ENCODE measurements around the gene CEP162.
"Not testable (repeated sequence)": the region's sequence is repeated elsewhere in the genome, so short reads cannot be mapped to it uniquely, and the experiment has no call there.

CEP162 gene

DNA sequence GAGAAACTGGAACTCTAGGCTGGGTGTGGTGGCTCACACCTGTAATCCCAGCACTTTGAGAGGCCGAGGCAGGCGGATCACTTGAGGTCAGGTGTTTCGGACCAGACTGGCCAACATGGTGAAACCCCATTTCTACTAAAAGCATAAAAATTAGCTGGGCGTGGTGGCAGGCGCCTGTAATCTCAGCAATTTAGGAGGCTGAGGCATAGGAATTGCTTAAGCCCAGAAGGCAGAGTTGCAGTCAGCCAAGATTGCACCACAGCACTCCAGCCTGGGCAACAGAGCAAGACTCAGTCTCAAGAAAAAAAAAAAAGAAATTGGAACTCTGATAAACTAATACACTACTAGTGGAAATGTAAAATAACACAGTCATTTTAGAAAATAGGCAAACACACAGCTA, 3.8 kb downstream of the CEP162 start:
- not testable (repeated sequence) for DNase-seq

DNA sequence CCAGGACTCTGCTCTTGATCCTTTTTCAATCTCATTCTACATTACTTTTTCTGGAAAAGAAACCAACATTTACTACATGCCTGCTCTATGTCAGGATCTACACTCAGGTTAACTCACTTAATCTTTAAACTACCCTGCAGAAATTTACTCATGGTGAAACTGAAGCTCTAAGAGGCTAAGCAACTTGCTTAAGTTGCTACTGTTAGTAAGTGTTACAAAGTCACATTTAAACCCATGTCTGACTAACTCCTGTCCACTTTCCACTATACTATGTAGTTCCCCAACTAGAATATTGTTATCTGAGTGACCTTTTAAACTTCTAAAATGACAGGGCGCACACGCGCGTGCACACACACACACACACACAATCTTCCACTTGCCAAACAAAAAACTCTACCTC, 5.0 kb downstream of the CEP162 start:
- no peak for DNase-seq

DNA sequence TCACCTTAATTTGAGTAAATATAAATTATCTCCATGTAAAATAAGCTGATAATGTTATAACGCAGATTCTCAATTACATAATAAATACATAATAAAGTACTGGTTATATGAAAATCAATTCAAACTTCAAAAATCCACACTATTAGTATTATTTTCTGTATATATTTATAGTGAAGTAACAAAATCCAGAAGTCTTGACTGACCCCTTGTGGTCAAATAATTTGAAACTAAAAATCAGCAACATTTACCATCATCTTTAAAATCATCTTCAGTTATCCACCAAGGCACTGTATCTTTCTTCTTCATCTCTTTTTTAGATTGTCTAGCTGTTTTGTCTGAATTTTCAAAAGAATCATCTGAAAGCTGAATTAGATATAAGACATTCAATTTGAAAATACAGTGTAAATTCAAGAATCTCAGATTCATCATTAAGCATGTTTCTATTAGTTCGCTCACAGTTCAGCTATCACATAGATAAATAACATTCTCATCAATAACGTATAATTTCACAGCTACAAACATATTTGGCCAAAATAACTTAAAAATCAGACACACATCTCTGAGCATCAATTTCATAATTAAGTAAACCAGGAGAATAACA, 6.5 kb downstream of the CEP162 start:
- DNase-seq = no peak

DNA sequence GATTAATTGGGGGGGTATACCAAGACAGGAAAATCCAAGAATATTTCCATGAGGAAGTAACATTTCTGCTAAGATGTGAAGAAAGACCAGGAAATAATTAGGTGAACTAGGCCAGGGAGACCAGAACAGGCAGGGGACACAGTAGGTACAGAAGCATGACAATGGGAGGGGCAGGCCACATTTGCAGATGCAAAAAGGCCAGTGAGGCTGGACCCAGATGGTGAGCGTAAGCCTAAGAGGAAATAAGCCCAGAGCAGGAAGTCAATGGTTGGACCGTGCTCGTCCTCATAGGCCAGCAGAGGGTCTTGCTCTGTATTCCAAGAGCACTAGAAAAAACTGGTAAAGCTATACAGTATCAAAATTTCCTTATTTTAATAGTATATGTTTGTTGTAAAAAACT, 9.4 kb downstream of the CEP162 start:
- no peak for DNase-seq

DNA sequence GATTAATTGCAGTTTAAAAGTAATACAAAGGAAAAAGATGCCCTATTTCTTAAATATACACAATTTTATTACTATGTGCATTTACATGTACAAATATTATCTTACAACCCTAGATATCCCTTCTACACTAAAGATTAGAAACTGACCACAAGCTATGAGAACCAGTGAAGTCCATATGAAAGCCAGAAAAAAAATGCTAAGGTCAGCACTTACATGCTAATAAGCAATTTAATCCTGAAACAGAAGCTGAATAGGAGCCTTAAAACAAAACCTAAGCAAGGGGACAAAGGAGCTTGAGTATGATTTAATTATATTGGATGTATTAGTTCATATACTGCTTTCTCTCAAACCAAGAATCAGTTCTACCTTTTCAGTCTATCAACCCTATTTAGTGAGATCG, 14.2 kb downstream of the CEP162 start:
- no peak for DNase-seq

DNA sequence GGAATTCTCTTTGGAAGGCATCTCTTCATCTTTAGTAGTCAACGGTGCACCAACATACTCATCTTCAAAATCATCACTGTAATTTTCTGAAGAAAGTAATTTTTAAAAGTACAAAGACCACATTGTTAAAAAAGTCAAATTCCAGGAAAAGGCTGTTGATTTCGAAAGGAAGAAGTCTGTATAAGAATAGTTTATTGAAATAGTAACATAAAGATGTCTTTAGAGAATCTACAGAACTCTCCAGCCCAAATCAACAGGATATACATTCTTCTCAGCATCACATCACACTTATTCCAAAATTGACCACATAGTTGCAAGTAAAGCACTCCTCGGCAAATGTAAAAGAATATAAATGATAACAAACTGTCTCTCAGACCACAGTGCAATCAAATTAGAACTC, 23.4 kb downstream of the CEP162 start:
- no peak for DNase-seq

DNA sequence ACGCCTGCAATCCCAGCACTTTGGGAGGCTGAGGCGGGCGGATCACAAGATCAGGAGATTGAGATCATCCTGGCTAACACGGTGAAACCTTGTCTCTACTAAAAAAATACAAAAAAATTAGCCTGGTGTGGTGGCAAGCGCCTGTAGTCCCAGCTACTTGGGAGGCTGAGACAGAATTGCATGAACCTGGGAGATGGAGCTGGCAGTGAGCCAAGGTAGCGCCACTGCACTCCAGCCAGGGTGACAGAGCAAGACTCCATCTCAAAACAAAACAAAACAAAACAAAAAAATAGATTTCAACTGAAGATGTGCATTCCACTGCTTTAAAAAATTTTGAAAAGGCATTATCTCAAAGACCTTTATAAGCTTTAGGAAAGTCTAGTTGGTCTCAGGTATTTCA, 27.5 kb downstream of the CEP162 start:
- not testable (repeated sequence) for DNase-seq

DNA sequence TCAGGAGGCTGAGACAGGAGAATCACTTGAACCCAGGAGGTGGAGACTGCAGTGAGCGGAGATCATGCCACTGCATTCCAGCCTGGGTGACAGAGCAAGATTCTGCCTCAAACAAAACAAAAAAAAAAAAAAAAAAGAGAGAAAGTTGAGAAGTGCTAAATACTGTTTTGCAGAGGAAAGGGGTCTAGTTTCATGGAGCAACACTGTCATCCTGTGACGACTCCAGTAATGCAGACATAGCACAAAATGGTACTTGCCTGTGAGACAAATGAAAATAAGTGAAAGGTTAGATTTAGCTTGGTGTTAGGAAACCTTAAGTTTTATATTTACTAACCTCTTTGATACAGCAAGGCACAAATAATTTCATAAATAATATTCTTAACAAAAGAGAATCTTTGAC, 29.7 kb downstream of the CEP162 start:
- DNase-seq = no peak

DNA sequence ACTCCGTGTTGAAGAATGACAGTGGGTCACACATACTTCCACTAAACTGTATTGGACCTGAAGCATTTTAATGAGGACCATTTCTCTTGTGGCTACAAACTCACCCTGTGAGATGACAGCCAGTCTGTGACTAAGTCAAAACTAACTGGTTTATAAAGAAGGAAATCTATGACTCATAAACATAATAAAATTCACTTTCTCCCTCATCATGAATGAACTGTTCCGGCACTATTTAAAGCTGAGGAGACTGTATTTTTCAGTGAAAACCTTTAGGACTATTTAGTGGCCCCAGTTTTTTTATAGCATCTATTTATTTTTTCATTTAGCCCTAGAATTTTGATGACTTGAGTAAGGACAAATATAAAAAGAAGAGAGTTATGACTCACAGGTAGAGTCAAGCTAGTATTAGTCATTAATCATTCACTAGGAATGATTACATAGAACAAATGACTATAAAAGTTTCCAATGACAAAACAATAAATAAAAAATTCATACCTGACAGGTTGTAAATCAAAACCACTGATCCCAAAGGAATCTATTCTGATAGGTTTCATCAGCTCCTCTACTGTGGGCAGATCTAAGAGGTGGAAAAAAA, 34.2 kb downstream of the CEP162 start:
- DNase-seq = no peak

DNA sequence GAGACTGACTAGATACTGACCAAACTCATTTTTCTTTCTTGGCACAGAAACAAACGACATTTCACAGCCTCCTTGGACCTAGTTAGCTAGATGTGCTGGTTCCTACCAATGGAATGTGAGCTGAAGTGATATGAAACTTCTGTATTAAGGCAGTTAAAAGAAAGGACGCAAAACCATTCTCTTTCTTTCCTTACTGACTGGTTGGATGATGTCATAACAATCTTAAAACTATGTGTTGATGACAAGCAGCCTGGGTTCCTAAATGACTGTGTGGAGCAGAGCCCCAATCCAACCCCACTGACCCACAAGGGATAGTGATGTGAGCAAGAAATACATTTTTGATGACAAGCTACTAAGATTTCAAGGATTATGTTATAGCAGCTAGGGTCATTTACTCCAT, 35.6 kb downstream of the CEP162 start:
- no peak for DNase-seq

DNA sequence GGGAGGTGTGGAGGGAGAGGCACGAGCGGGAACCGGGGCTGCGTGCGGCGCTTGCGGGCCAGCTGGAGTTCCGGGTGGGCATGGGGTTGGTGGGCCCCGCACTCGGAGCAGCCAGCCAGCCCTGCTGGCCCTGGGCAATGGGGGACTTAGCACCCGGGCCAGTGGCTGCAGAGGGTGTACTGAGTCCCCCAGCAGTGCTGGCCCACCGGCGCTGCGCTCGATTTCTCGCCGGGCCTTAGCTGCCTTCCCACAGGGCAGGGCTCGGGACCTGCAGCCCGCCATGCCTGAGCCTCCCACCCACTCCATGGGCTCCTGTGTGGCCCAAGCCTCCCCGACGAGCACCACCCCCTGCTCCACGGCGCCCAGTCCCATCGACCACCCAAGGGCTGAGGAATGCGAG, 38.1 kb downstream of the CEP162 start:
- not testable (repeated sequence) for DNase-seq

DNA sequence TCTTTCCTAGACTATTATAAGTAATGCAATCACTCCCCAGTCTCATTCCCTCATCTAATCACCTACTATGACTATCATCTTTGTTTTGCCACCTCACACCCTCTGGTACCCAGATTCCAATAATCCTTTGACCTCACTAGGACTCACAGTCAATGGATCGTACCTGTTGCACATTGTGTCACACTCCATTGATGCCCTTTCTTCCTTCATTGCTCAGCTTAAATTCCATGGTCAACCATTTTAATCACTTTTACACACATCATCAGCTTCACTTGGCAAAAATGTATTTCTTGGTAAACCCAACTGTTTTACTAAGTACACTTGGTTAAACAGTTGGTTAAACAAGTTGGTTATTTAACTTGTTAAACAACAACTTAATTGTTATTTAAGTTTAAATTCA, 44.0 kb downstream of the CEP162 start:
- DNase-seq = no peak

DNA sequence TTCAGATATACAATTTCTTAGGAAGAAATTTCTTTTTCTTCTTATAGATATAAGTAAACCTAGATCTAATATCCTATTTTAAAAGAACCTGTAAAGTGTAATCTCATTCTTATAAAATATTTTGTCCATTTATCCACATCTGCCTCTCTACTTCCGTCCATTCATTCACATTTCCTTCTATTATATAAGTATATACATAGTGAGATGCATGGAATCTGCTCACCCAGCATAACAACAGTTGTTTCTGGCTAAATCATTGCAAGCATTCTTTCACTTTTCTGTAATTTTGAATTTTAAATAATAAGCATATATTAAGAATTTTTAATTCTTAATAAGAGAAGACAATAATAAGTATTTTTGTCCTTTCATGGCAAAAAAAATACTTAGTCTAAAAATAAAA, 45.4 kb downstream of the CEP162 start:
- no peak for DNase-seq

DNA sequence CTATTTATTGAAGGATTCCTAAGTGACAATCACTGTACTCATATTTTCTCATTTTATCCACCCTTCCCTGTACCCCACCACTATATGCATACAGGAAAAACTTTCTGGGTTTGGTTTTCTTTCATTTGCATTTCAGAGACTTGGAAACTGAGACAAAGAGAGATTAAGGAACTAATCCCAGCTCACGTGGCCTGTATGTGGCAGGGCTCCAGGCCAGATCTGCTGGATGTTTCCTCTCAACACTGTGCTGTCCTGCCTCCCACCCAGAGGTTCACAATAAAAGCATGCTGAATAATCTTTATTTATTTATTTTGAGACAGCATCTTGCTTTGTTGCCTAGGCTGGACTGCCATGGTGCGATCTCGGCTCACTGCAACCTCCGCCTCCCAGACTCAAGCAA, 50.2 kb downstream of the CEP162 start:
- DNase-seq = no peak

DNA sequence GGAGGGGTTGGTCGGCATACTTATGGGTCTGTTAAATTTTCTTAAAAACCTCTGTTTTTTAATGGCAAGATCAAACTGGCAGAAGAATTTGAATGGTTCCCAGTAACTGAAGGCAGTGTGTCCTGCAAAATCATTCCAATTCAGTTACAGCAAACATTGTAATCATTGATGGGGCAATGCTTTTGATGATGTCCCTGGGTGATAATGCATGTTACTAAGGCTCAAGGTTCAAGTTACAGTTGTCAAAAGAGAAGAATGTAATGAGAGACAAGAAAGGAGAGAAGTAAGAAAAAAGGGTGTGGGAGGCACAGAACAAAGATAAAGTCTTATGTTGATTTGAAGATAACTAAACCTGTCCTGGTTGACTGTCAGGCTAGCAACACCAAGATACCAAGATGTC, 54.9 kb downstream of the CEP162 start:
- no peak for DNase-seq

DNA sequence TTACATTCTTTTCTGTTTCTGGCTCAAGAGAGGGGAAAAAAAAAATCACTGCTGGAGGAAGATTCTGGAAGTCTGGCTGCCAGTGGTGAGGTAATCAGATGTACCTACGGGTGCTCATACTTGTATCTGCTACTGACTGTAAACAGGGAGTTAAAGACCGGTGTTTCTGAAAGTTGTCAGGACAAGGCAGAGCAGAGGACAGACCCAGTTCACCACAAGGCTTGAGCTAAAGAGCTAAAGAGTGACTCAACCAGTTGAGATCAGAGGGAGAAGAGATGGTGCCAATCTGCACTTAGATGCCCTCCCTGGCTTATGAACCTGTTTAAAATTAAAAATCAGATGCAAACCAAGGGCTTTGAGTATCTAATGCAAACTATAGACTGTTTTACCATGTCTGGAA, 55.4 kb downstream of the CEP162 start:
- no peak for DNase-seq

DNA sequence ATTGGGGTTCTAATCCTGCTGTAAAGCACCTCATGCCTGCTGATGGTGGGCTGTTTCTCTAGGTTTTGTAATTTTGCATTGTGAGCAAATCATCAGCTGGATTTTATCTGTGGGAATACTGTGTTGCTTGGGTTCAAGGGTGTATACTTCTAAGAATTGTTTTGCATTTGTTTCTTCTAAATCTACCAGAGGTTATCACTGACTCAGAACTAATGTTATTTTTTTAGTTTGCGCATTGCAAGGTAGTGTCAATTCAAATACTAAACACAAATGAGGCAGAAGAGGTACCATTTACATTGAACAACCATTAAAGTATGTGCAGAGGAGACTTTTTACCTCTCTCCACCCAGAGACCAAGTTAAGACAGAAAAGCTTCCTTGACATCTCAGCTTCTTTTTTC, 60.0 kb downstream of the CEP162 start:
- DNase-seq = no peak

DNA sequence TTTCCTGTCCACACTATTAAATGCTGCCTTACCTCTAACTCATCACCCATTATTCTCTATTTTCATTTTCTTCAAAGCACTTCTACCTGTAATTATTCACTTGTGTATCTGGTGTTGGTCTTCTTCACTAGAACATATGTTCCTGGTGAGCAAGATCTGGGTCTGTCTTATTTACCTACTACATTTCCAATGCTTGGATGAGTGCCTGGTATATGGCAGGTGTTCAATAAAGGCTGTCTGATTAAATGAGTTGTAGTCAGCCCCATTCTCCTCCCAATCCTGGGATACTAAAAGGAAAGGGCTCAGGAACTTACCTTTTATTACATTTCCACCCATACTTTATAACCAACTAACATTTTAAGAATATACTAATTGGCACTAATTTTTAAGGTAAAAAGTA, 61.0 kb downstream of the CEP162 start:
- no peak for DNase-seq

DNA sequence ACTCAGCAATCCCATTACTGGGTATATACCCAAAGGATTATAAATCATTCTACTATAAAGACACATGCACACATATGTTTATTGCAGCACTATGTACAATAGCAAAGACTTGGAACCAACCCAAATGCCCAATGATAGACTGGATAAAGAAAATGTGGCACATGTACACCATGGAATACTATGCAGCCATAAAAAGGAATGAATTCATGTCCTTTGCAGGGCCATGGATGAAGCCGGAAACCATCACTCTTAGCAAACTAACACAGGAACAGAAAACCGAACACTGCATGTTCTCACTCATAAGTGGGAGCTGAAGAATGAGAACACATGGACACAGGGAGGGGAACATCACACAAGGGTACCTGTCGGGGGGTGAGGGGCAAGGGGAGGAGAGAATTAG, 63.1 kb downstream of the CEP162 start:
- DNase-seq = not testable (repeated sequence)

DNA sequence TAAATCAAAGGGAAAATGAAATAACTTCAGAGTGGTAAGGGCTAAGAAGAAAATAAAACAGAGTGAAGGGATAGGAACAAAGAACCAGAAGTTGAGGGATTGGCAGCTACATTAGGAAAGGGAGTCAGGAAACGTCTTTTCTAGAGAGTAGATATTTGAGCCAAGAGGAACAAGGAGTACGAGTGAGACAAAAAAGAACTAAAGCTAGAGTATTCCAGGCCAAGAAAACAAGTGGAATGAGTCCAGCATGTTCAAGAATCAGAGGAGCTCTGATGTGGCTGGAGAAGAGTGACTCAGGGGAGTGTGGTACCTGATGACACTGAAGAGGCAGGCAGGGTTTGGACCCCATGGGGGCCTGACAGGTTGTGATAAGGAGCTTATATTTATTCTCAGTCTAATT, 66.3 kb downstream of the CEP162 start:
- no peak for DNase-seq

DNA sequence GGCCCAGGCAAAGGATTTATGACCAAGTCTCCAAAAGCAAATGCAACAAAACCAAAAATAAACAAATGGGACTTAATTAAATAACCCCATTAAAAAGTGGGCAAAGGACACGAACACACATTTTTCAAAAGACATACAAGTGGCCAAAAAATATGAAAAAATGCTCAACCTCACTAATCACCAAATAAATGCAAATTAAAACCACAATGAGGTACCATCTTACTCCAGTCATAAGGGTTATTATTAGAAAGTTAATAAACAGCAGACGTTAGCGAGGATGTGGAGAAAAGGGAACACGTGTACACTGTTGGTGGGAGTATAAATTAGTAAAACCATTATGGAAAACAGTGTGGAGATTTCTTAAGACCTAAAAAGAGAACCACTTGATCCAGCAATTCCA, 71.1 kb downstream of the CEP162 start:
- DNase-seq = no peak

DNA sequence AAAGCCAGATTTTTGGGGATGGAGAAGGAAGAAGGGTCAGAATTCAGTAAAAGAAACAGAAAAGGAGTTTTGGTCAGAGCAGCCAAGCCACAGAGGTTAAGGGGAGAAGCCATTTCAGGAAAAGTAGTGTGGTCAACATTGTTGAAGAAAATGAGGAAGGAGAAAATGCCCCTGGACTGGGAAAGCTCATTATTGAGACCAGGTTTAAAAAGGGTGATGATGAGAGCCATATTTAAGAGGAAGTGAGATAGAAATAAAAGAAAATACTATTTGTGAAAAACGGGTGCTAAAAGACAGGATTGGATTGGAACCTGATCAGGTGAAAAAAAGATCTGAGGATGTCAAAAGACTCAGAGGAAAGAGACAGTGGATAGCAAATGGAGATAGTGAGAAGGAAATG, 75.8 kb downstream of the CEP162 start:
- DNase-seq = no peak

DNA sequence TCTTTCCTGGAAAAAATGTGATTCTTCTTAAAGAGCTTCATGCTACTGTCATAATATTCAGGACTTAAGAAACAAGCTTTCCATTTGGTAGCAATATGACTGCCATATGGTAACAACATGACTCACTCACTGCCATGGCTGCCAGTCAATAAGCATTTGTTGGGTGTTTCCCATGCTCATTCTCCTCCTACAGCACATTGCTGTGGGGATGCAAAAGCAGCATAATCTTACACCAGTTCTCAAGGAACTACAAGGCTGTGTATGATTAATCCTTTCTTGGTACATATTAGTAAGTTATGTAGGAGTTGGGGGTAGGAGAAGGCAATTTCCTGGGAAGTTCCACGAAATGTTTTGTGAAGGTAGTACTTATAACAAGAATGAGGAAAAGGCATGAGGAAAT, 76.7 kb downstream of the CEP162 start:
- no peak for DNase-seq

DNA sequence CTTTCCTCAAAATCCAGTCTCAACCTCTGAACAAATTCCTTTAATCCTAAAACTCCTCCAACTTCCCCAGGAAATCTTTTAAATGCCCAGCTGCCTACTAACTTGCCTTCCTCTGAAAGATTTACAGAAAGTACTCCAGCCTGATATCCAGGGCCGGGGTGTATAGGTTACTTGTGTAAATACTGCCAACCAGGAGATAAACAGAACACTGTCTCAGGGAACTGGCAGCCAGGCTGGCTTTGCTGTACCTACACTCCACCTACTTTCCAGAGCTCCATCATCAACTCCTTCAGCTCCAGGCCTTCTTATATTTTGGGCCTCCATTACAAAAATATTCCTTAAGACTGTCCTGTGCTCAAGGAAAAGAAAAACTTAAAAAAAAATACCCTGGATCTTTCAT, 85.9 kb downstream of the CEP162 start:
- no peak for DNase-seq

DNA sequence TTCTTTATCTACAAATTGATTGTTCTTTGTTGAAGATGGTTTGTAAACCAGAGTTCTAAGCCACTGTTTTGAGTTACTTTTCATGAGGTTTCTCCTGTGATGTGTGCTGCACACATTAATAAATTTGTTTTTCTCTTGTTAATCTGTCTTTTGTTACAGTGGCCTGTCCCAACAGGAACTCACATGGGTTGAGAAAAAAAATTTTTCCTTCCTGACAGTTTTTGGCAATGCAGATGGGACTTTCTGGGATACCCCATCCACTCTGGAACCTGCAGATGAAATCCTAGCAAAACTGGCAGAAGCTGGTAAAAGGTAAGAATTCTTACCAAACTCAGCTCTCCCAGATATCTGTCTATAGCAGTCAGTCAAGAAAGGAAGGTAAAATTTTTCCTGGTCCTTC, 88.1 kb downstream of the CEP162 start:
- no peak for DNase-seq
